HUES48 (cell line): ENCODE data around the gene ZNF766.
"Not testable (repeated sequence)": the region's sequence is repeated elsewhere in the genome, so short reads cannot be mapped to it uniquely, and the experiment has no call there.

Experiments
- H3K27ac ChIP-seq: one replicate; pipeline ENCODE4 v1.7.0; 2013; ENCODE audit warnings: low read depth, low read length, inconsistent platforms
- H3K27me3 ChIP-seq: 2 replicates; pipeline ENCODE4 v1.6.1; 2013; ENCODE audit warnings: mild to moderate bottlenecking, low read length; ENCODE audit not compliant: control insufficient read depth, insufficient read depth
- H3K36me3 ChIP-seq: 2 replicates; pipeline ENCODE4 v1.6.1; 2013; ENCODE audit warnings: low read length; ENCODE audit not compliant: control insufficient read depth, insufficient read depth
- H3K4me1 ChIP-seq: 2 replicates; pipeline ENCODE4 v1.6.1; 2013; ENCODE audit warnings: mild to moderate bottlenecking, low read length; ENCODE audit not compliant: control insufficient read depth, insufficient read depth
- H3K4me3 ChIP-seq: 2 replicates; pipeline ENCODE4 v1.5.1; 2013; ENCODE audit warnings: mild to moderate bottlenecking, low read depth, low read length
- H3K9ac ChIP-seq: 2 replicates; pipeline ENCODE4 v1.6.1; 2013; ENCODE audit warnings: mild to moderate bottlenecking, low read depth, low read length, moderate library complexity
- H3K9me3 ChIP-seq: 2 replicates; pipeline ENCODE4 v1.6.1; 2013; ENCODE audit warnings: low read length; ENCODE audit not compliant: control insufficient read depth, insufficient read depth

Gene ZNF766

DNA sequence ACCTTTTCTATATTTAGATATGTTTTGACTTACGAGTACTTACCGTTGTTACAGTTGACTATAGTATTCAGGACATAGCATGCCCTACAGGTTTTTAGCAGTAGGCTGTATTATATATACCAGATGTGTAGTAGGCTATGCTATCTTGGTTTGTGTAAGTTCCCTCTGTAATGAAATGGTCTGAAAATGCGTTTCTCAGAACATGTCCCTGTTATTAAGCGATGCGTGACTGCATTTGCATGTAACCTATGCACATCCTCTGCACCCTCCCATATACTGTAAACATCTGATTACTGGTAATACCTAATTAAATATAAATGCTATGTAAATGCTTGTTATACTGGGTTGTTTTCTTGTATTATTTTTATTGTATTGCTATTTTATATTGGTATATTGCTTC is 6.6 kb downstream of the ZNF766 start:
- Histone ChIP-seq H3K4me1 (peaks cover 7% of the 10 kb centered on the region), H3K4me3 (no peak overlapping the region), H3K36me3 (peaks cover 28% of the 10 kb centered on the region), H3K9ac (no peak overlapping the region), H3K9me3 (no peaks in the 10 kb centered on the region), H3K27me3 (no peaks in the 10 kb centered on the region), H3K27ac (no peak overlapping the region)

DNA sequence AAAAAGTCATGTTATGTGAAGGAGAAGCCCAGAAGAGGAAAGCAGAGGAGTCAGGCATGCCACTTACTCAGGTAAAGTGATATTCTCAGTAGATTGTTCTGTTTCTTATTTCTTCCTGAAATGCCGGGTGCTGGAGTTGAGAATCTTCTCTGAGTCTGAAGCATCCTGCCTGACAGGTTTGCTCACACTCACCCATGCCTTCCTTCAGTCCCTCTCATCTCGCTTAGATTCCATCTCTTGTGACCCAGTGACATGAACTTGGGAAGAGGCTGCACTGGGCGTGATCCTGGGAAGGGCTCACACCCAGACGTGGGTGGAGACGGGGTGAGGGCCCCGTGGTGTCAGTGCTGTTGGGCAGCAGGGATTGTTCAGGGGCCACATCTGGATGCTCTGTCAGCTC is 8.1 kb downstream of the ZNF766 start:
- Histone ChIP-seq H3K9ac (no peak overlapping the region), H3K9me3 (no peaks in the 10 kb centered on the region), H3K4me1 (peaks cover 7% of the 10 kb centered on the region), H3K4me3 (no peak overlapping the region), H3K27ac (no peak overlapping the region), H3K36me3 (peaks cover 21% of the 10 kb centered on the region), H3K27me3 (no peaks in the 10 kb centered on the region)

DNA sequence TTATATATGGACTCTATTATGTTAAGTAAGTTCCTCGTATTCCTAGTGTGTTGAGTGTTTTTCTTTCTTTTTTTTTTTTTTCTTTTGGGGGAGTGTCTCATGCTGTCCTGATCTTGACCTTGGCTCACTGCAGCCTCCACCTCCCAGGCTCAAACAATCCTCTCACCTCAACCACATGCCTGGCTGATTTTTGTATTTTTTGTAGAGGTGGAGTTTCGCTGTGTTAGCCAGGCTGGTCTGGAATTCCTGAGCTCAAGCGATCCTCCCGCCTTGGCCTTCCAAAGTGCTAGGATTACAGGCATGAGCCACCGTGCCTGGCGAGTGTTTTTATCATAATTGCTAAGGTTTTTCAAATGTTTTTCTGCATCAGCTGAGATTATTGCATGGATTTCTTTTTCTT is 16.9 kb downstream of the ZNF766 start:
- Histone ChIP-seq H3K4me3 (no peak overlapping the region), H3K27ac (no peak overlapping the region), H3K9me3 (no peaks in the 10 kb centered on the region), H3K27me3 (no peaks in the 10 kb centered on the region), H3K36me3 (peaks cover 86% of the 10 kb centered on the region), H3K4me1 (no peaks in the 10 kb centered on the region), H3K9ac (no peak overlapping the region)

DNA sequence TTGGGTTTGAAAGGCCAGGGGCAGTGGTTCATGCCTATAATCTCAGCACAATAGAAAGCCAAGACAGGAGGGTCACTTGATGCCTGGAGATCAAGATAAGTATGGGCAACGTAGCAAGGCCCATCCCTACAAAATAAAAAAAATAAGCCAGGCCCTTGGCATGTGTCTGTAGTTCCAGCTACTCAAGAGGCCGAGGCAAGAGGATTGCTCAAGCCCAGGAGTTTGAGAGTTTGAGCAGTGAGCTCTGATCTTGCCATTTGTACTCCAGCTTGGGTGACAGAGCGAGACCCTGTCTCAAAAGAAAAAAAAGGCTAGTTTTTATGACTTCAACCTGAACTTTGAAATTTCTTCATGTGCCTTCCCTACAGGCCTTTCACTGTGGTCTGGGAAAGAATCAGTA is 22.4 kb downstream of the ZNF766 start:
- Histone ChIP-seq H3K27ac (no peak overlapping the region), H3K4me1 (no peaks in the 10 kb centered on the region), H3K4me3 (no peak overlapping the region), H3K9me3 (no peaks in the 10 kb centered on the region), H3K9ac (no peak overlapping the region), H3K36me3 (peaks cover 46% of the 10 kb centered on the region), H3K27me3 (no peaks in the 10 kb centered on the region)

DNA sequence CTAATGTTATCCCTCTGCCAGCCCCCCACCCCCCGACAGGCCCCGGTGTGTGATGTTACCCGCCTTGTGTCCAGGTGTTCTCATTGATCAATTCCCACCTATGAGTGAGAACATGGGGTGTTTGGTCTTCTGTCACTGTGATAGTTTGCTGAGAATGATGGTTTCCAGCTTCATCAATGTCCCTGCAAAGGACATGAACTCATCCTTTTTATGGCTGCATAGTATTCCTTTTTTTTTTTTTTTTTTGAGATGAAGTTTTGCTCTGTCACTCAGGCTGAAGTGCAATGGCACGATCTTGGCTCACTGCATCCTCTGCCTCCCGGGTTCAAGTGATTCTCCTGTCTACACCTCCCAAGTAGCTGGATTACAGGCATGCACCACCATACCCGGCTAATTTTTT is 23.6 kb downstream of the ZNF766 start:
- peaks cover 39% of the 10 kb centered on the region for H3K36me3 ChIP-seq

DNA sequence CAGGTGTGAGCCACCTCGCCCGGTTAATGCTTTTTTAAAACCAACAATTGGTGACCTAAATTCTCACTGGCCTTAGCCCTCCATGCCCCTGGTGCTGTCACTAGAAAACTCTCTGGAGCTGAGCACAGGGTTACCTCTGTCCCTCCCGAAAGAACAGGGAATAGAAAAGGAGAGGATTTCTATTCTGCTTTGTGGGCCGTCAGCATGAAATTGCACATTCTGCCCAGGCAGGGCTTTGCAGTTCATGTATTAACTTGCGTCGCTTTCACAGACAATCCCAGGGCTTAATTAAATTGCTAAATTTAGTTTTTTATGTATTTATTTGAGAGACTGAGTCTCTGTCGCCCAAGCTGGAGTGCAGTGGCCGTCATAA is 27.0 kb downstream of the ZNF766 start:
- Histone ChIP-seq H3K4me1 (no peaks in the 10 kb centered on the region), H3K27me3 (no peaks in the 10 kb centered on the region), H3K36me3 (peaks cover 32% of the 10 kb centered on the region), H3K9me3 (no peaks in the 10 kb centered on the region; the same call in 1 of the 2 replicates), H3K4me3 (peak overlapping the region; percentile 75), H3K27ac (peak overlapping the region; percentile 42), H3K9ac (no peak overlapping the region)

More for the DNA sequence above, 23.6 kb downstream of the ZNF766 start:
- not testable (repeated sequence) for H3K4me1 ChIP-seq, H3K9ac ChIP-seq, H3K27me3 ChIP-seq, H3K4me3 ChIP-seq, H3K27ac ChIP-seq, H3K9me3 ChIP-seq

DNA sequence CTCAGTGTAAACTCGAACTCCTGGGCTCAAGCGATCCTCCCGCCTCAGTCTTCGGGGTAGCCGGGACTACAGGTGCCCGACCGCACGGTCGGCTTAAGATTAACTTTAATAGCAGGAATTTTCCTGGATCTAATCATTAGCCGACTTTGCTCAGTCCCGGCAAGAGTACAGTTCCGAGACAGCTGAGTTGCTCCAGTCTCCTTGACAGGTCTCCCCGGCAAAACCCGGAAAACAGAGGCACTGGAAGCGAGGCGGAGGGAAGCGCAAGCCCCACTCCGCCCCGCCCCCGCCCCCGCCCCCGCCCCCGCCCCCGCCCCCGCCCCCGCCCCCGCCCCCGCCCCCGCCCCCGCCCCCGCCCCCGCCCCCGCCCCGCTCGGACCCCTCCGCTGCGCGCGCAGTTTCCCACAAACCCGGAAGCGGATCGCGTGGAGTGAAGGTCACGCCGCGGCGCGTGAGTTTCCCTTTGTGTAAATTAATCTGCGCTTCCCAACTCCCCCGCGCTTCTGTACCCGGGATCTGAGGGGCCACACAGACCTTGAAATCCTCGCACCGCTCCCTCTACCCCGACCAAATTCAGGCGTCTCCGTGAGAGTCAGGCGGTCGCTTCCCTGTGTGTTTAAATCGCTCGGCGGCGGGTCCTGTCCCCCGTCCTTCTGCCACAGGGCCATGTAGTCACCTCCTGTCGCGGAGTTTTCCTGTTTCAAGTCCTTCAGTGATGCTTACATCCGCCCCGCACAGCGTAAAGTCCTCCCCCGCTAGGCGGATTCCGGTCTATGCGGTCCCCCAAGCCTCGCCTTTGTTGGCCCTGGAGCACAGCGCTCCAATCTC is 27.6 kb downstream of the ZNF766 start, which contains the start of gene ZNF480:
TSS of gene ZNF480 (plus strand) at position 397 of the 828 bp plus-strand sequence. CDS start 3,244 bp downstream, outside the sequence.
- Histone ChIP-seq H3K9me3 (peaks cover 4% of the 10 kb centered on the region; the same call in 1 of the 2 replicates), H3K36me3 (peaks cover 33% of the 10 kb centered on the region), H3K27ac (peak within 1 kb of the TSS; percentile 83), H3K4me1 (no peaks in the 10 kb centered on the region), H3K9ac (peak within 1 kb of the TSS; percentile 93), H3K4me3 (peak within 1 kb of the TSS; percentile 97), H3K27me3 (no peaks in the 10 kb centered on the region)

DNA sequence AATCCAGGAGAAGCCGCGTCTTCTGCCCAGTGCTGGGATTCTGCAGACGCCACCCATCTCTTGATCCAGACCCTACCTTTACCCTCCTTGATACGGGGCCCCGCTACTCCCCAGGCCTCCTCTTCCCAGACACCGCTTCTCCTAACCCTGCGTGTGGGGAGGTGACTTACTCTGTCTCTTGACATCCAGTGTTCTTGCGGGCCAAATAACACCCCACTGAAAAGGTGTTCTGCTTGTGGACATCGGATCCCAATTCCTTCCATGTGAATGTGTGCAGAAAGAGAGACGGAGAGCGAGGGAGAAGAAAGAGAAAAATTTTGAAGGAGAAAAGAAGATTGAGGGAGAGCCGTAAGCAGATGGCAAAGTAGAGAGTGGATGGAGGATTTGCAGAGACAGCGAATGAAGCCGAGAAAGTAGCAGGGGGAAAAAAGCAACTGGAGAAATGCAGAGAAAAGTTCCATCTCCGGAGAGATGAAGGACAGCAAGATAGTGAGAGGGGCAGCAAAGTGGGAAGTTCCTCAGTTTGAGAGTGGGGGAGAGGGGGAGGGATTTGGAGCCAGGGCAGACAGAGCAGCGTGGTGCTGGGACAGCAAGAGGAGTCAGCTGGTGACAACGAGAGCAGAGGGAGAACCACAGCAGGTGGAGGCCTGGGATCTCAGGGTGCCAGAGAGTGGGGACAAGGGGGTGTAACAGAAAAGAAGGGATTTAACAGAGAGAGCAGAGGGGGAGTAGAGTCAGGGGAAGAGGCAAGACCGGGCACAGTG is 28.4 kb downstream of the ZNF766 start:
- Histone ChIP-seq H3K4me3 (peak overlapping the region; percentile 97), H3K9me3 (peaks cover 8% of the 10 kb centered on the region; the same call in 1 of the 2 replicates), H3K27ac (no peak overlapping the region)

DNA sequence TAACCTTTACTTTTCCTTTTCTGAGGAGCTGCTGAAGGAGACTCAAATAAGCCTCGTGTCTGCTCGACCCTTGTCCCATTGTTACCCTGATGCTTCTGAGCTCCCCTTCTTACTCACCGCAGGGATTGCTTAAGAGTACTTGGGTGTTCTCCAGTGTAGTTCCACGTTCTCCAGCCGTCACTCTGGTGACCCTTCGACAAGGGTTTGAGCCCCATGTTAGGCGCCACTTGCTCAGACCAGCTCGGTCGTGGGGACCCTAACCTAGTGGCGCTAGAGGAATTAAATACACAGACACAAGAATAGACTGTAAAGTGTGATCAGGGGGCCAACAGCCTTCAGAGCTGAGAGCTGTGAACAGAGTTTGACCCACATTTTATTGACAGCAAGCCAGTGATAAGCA is 37.9 kb downstream of the ZNF766 start:
- Histone ChIP-seq H3K4me1 (no peaks in the 10 kb centered on the region), H3K27me3 (no peaks in the 10 kb centered on the region), H3K9me3 (peaks cover 75% of the 10 kb centered on the region), H3K4me3 (no peak overlapping the region), H3K9ac (no peak overlapping the region), H3K36me3 (peaks cover 79% of the 10 kb centered on the region), H3K27ac (no peak overlapping the region)

More for the DNA sequence above, 28.4 kb downstream of the ZNF766 start:
- H3K36me3 ChIP-seq: peaks cover 36% of the 10 kb centered on the region
- H3K9ac ChIP-seq: peak overlapping the region; percentile 93
- no peaks in the 10 kb centered on the region for H3K4me1 ChIP-seq
- H3K27me3 ChIP-seq: no peaks in the 10 kb centered on the region

DNA sequence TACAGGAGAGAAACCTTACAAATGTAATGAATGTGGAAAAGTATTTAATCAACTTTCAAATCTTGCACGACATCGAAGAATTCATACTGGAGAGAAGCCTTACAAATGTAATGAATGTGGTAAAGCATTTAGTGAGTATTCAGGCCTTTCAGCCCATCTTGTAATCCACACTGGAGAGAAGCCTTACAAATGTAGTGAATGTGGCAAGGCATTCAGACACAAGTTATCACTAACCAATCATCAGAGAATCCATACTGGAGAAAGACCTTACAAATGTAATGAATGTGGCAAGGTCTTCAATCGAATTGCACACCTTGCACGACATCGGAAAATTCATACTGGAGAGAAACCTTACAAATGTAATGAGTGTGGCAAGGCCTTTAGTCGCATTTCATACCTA is 53.0 kb downstream of the ZNF766 start:
- peaks cover 98% of the 10 kb centered on the region for H3K9me3 ChIP-seq
- H3K4me3 ChIP-seq: peak overlapping the region; percentile 30; the same call in 1 of the 2 replicates
- H3K27me3 ChIP-seq: no peaks in the 10 kb centered on the region
- no peaks in the 10 kb centered on the region for H3K4me1 ChIP-seq
- no peak overlapping the region for H3K27ac ChIP-seq
- H3K9ac ChIP-seq: no peak overlapping the region
- H3K36me3 ChIP-seq: peaks cover 58% of the 10 kb centered on the region

DNA sequence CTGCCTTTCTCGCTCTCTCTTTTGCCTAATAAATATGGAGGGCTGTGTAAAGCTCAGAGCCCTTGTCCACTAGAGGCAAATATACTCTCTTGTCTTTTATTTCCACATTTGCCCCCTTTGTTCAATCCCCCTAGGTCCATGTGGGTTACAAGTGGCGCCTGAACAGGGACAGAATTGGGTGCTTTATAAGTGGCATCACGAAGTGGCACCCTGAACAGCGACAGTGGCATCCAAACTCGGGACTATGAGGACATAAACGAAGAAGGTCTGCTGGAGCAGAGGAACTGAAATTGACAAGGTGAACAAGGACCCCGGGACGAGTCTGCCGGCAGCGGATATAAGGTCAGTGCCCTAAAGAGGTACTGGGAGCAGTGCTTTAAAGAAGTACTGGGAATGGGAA is 62.4 kb downstream of the ZNF766 start:
- H3K27me3 ChIP-seq: no peaks in the 10 kb centered on the region
- H3K36me3 ChIP-seq: no peaks in the 10 kb centered on the region
- H3K4me3 ChIP-seq: no peak overlapping the region
- no peaks in the 10 kb centered on the region for H3K4me1 ChIP-seq
- peaks cover 57% of the 10 kb centered on the region for H3K9me3 ChIP-seq
- H3K27ac ChIP-seq: no peak overlapping the region
- H3K9ac ChIP-seq: no peak overlapping the region
